Chondrocyte (in vitro differentiated cells): Measurements from ENCODE around the gene CMIP. TPM values are rescaled to one million over a fixed set of nuclear protein-coding genes. Genes with fewer than 3 reads are reported as not detected.

ENCODE experiments used
- DNase-seq: peaks from one replicate; pipeline ENCODE4 v3.0.0; 2021; ENCODE audit warnings: mixed read lengths, low spot score
- H3K27ac Mint-ChIP-seq: one replicate; pipeline ENCODE4 v1.8.0; 2021; ENCODE audit warnings: mild to moderate bottlenecking, moderate library complexity, mixed read lengths; ENCODE audit not compliant: unreplicated experiment
- H3K27me3 Mint-ChIP-seq: 2 replicates; pipeline ENCODE4 v1.8.0; 2021; ENCODE audit warnings: low read depth, mixed read lengths
- H3K36me3 Mint-ChIP-seq: 2 replicates; pipeline ENCODE4 v1.8.0; 2021; ENCODE audit warnings: low read depth, mixed read lengths
- H3K4me1 Mint-ChIP-seq: 2 replicates; pipeline ENCODE4 v1.8.0; 2021; ENCODE audit warnings: low read depth, mild to moderate bottlenecking, mixed read lengths
- H3K4me3 Mint-ChIP-seq: one replicate; pipeline ENCODE4 v1.8.0; 2021; ENCODE audit warnings: mild to moderate bottlenecking, moderate library complexity, mixed read lengths; ENCODE audit not compliant: unreplicated experiment
- H3K9me3 Mint-ChIP-seq: 2 replicates; pipeline ENCODE4 v1.8.0; 2021; ENCODE audit warnings: low read depth, mixed read lengths
- total RNA-seq: library from RNA; stranded (reverse); gene quantifications from 3 replicates; pipeline ENCODE4 v1.2.1, GENCODE V29; 2021
- TF ChIP-seq, protein P1 (sequence below): fragments of 200-600 bp; sonication (generic); IDR thresholded peaks from 2 replicates; pipeline ENCODE4 v1.5.0; 2021; ENCODE audit warnings: antibody characterized with exemption, mild to moderate bottlenecking, moderate library complexity

The CMIP gene
- total RNA-seq, 1 donor from 2014 or later = 62.9 TPM

GRCh38 chr16:81494888-81495287 is 50.3 kb downstream of the CMIP start:
- no peaks in the 10 kb centered on the region for H3K9me3 Mint-ChIP-seq
- H3K4me3 Mint-ChIP-seq = no peak overlapping the region
- peaks cover 4% of the 10 kb centered on the region for H3K36me3 Mint-ChIP-seq
- TF ChIP-seq, protein P1, sequence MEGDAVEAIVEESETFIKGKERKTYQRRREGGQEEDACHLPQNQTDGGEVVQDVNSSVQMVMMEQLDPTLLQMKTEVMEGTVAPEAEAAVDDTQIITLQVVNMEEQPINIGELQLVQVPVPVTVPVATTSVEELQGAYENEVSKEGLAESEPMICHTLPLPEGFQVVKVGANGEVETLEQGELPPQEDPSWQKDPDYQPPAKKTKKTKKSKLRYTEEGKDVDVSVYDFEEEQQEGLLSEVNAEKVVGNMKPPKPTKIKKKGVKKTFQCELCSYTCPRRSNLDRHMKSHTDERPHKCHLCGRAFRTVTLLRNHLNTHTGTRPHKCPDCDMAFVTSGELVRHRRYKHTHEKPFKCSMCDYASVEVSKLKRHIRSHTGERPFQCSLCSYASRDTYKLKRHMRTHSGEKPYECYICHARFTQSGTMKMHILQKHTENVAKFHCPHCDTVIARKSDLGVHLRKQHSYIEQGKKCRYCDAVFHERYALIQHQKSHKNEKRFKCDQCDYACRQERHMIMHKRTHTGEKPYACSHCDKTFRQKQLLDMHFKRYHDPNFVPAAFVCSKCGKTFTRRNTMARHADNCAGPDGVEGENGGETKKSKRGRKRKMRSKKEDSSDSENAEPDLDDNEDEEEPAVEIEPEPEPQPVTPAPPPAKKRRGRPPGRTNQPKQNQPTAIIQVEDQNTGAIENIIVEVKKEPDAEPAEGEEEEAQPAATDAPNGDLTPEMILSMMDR = no peak
- H3K27ac Mint-ChIP-seq = no peak overlapping the region
- no peaks in the 10 kb centered on the region for H3K27me3 Mint-ChIP-seq
- DNase-seq = no peak
- peaks cover 31% of the 10 kb centered on the region for H3K4me1 Mint-ChIP-seq

GRCh38 chr16:81495321-81496234 is 51.0 kb downstream of the CMIP start:
- DNase-seq = no peak
- no peaks in the 10 kb centered on the region for H3K9me3 Mint-ChIP-seq
- peaks cover 4% of the 10 kb centered on the region for H3K36me3 Mint-ChIP-seq
- no peaks in the 10 kb centered on the region for H3K27me3 Mint-ChIP-seq
- H3K4me3 Mint-ChIP-seq = no peak overlapping the region
- TF ChIP-seq, protein P1 = no peak
- peaks cover 30% of the 10 kb centered on the region for H3K4me1 Mint-ChIP-seq
- no peak overlapping the region for H3K27ac Mint-ChIP-seq

DNA sequence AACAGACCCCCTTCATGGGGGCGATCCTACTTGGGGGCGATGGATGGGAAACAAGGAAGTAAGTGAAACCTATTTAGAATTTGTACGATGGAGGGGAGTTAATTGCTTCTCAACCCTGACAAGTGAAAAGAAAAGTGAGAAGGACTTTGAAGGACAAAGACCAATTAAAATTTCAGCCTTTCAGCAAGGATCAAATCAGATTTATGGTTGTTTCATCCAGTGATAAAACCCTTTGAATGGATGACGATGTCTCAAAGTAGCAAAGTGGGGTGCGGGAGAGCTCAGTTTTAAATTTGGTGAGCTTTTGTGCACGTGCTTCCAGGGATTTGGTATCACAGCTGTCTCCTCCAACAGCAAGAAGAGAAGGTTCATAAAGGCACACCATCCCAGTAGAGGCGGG is 51.7 kb downstream of the CMIP start:
- H3K9me3 Mint-ChIP-seq = no peaks in the 10 kb centered on the region
- H3K27me3 Mint-ChIP-seq = no peaks in the 10 kb centered on the region
- no peak overlapping the region for H3K4me3 Mint-ChIP-seq
- TF ChIP-seq, protein P1 = no peak
- no peak overlapping the region for H3K27ac Mint-ChIP-seq
- H3K36me3 Mint-ChIP-seq = peaks cover 4% of the 10 kb centered on the region
- peaks cover 38% of the 10 kb centered on the region for H3K4me1 Mint-ChIP-seq
- DNase-seq = no peak

DNA sequence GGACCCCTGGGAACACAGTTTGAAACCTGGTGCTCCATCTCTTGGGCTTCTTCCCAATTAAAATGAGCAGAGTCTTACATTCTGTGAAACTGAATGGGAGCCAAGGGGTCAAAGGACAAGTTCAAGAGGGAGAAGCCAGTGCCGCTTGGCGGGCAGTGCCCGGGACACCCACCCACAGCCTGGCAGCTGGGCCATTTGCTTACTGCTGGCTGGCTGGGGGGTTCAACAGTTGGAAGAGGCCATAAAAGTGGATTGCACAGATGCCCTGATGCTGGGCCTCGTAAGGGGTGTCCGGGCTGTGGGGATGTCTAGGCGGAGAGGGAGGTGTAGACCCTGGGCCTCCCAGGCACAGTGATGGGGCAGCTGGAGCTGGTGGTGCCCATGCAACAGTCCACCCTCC is 52.1 kb downstream of the CMIP start:
- Mint-ChIP-seq H3K4me1 (peaks cover 38% of the 10 kb centered on the region), H3K9me3 (no peaks in the 10 kb centered on the region), H3K36me3 (peaks cover 4% of the 10 kb centered on the region), H3K4me3 (no peak overlapping the region), H3K27ac (no peak overlapping the region), H3K27me3 (no peaks in the 10 kb centered on the region)
- DNase-seq = no peak
- TF ChIP-seq, protein P1 = no peak

DNA sequence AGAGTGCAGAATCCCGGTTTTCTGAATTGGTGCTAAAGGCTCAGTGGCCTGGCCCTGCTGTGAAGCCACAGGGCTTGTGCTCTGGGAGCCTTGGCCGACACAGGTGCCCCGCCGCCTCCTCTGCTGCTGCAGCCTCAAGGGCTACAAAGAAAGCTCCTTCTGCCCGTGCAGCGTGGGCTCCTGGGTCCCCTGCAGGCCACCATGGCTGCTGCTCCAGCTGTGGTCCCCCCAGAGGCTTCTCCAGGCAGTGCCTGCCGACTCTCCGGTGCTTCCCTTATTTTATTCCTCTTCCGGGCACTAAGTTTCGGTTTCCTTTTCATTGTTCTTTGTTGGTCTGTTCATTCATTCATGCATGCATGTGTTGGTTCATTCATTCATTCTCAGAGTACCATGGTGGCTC is 53.1 kb downstream of the CMIP start:
- no peak overlapping the region for H3K27ac Mint-ChIP-seq

More for the DNA sequence above, 53.1 kb downstream of the CMIP start:
- Mint-ChIP-seq H3K9me3 (no peaks in the 10 kb centered on the region), H3K4me3 (no peak overlapping the region), H3K36me3 (peaks cover 4% of the 10 kb centered on the region), H3K4me1 (peaks cover 31% of the 10 kb centered on the region), H3K27me3 (no peaks in the 10 kb centered on the region)
- TF ChIP-seq, protein P1 = no peak
- no peak for DNase-seq
